Esophagus squamous epithelium (tissue), 4 donors: Measurements from ENCODE around the gene BEND3.

ENCODE experiments used
- CTCF ChIP-seq, 6 experiments: fragments of 450-650 bp in 4 of 6; fragments of 200-600 bp in 2 of 6; sonication (generic) in 2 of 6; IDR thresholded peaks; one replicate each; pipeline ENCODE4 v1.5.1; 2016 to 2019; ENCODE audit warnings: antibody characterized with exemption in 6 of 6, mild to moderate bottlenecking in 4 of 6, moderate library complexity in 4 of 6
- POLR2A ChIP-seq, 4 donors: fragments of 450-650 bp; IDR thresholded peaks; one replicate each; pipeline ENCODE4 v1.6.1; 2017; ENCODE audit warnings: antibody characterized with exemption in 4 of 4, mild to moderate bottlenecking in 4 of 4, moderate library complexity in 3 of 4

DNA sequence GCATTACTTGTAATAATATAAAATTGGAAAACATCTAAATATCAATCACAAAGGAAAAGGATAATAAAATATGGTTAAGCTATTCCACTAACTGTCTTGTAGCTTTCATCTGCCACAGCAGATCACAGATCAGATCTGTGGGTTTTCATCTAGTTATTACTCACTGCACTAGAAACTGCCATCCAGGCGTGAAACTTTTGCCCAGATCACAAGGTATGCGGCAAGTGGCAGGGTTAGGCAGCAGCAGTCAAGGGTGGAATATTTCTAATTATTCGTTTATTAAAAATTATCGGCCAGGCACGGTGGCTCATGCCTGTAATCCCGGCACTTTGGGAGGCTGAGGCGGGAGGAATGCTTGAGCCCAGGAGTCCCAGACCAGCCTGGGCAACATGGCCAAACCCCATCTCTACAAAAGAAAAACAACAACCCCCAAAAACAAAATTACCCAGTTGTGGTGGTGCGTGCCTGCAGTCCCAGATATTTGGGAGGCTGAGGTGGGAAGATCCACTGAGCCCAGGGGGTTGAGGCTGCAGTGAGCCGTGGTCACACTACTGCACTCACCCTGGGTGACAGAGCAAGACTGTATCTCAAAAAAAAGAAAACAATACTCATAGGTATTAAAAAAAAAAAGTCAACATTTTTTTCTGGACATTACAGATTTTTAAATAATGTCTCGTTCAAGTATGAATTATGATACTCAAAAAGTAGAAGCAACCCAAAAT lies 32.1 kb downstream of the BEND3 start:
- TF ChIP-seq POLR2A (IDR thresholded peaks at IDR 0.05) (no peak), CTCF (IDR thresholded peaks at IDR 0.05) (no peak)
